Suppressor macrophage treated with lipopolysaccharide for 1 hour (primary cell): ENCODE measurements around the gene IFNA14.
"Not testable (repeated sequence)": the region's sequence is repeated elsewhere in the genome, so short reads cannot be mapped to it uniquely, and the experiment has no call there.

ENCODE experiments used
- DNase-seq, 3 donors: peaks; one replicate each; pipeline ENCODE4 v3.0.0-alpha.2; 2020 to 2022

Gene IFNA14

GRCh38 chr9:21213411-21214326, 26.1 kb downstream of the IFNA14 start:
- peak; percentile 39 to 61 (median 54) for DNase-seq

GRCh38 chr9:21212160-21212559, 27.6 kb downstream of the IFNA14 start:
- DNase-seq: not testable (repeated sequence)

GRCh38 chr9:21210782-21211181, 29.0 kb downstream of the IFNA14 start:
- not testable (repeated sequence) for DNase-seq

- no peak for DNase-seq
Observed at GRCh38 chr9:21210311-21210710, 29.5 kb downstream of the IFNA14 start.

- not testable (repeated sequence) for DNase-seq
Observed at GRCh38 chr9:21207043-21207442, 32.8 kb downstream of the IFNA14 start, which contains the start of gene IFNA10. TSS of gene IFNA10 (minus strand) at chr9:21207143. CDS start at chr9:21207097, 46 bp downstream.

GRCh38 chr9:21205204-21205603, 34.6 kb downstream of the IFNA14 start:
- no peak for DNase-seq

GRCh38 chr9:21202105-21202504, 37.7 kb downstream of the IFNA14 start, which contains the start of gene IFNA7:
TSS of gene IFNA7 (minus strand) at chr9:21202205. CDS start at chr9:21202165, 40 bp downstream.
- DNase-seq: not testable (repeated sequence)

GRCh38 chr9:21194867-21195776, 44.7 kb downstream of the IFNA14 start:
- DNase-seq: peak; percentile 51 to 71 (median 68)
